ENCODE results near the gene MTFR1L. TPM values are rescaled to one million over a fixed set of nuclear protein-coding genes. Genes with fewer than 3 reads are reported as not detected.

MTFR1L gene
- total and polyA plus RNA-seq, 9 of the 15 experiments (the other 6 are each of a cell fraction or from before 2014, with no cell fraction given), result 41.4 to 98.5 (median 53.7) TPM

DNA sequence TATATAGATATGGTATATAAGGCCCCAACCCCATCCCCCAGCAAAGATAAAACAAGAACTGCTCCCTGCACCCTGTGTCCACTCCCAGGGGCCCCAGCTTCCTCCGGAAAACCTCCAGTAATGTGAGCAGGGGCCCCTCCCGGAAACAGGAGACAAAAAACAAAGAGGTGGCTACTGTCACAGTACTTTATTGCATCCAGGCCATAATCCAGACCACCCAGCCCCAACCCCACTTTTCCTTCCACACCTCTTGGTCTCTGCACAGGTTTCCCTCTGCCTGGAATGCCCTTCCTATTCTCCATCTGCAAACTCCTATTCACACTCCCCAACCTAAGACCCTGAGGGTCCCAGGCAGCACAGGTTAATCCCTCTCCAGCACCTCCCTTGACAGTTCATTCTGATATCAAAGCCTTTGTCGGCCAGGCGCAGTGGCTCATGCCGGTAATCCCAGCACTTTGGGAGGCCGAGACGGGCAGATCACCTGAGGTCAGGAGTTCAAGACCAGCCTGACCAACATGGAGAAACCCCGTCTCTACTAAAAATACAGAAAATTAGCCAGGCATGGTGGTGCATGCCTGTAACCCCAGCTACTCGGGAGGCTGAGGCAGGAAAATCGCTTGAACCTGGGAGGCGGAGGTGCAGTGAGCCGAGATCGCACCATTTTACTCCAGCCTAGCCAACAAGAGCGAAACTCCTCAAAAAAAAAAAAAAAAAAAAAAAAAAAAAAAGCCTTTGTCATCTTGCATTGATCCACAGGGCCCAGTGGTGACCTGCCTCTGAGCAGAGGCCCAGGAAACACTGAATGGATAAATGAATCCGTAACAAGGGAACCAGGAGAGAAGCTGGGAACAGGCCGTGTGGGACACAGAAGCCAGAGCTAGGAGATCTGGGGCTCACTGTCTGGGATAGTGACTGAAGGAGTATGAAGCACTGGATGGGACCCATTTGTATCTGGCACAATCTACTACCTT, 41.8 kb downstream of the MTFR1L start (continued):
- no peak for TF ChIP-seq MEF2A (IDR thresholded peaks at IDR 0.05; ENCODE audit: control insufficient read depth, low read depth, low read length)
- TF ChIP-seq, protein P1, sequence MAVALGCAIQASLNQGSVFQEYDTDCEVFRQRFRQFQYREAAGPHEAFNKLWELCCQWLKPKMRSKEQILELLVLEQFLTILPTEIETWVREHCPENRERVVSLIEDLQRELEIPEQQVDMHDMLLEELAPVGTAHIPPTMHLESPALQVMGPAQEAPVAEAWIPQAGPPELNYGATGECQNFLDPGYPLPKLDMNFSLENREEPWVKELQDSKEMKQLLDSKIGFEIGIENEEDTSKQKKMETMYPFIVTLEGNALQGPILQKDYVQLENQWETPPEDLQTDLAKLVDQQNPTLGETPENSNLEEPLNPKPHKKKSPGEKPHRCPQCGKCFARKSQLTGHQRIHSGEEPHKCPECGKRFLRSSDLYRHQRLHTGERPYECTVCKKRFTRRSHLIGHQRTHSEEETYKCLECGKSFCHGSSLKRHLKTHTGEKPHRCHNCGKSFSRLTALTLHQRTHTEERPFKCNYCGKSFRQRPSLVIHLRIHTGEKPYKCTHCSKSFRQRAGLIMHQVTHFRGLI (CRISPR knock-in tag; IDR thresholded peaks at IDR 0.05), result no peak
- TF ChIP-seq NFE2 (IDR thresholded peaks at IDR 0.05; ENCODE audit: low read depth), result no peak
- TF ChIP-seq, protein P2, sequence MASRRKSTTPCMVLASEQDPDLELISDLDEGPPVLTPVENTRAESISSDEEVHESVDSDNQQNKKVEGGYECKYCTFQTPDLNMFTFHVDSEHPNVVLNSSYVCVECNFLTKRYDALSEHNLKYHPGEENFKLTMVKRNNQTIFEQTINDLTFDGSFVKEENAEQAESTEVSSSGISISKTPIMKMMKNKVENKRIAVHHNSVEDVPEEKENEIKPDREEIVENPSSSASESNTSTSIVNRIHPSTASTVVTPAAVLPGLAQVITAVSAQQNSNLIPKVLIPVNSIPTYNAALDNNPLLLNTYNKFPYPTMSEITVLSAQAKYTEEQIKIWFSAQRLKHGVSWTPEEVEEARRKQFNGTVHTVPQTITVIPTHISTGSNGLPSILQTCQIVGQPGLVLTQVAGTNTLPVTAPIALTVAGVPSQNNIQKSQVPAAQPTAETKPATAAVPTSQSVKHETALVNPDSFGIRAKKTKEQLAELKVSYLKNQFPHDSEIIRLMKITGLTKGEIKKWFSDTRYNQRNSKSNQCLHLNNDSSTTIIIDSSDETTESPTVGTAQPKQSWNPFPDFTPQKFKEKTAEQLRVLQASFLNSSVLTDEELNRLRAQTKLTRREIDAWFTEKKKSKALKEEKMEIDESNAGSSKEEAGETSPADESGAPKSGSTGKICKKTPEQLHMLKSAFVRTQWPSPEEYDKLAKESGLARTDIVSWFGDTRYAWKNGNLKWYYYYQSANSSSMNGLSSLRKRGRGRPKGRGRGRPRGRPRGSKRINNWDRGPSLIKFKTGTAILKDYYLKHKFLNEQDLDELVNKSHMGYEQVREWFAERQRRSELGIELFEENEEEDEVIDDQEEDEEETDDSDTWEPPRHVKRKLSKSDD (conservative IDR thresholded peaks at IDR 0.05; ENCODE audit: low read length), result no peak
- no peak for TF ChIP-seq ASH1L (IDR thresholded peaks at IDR 0.05; ENCODE audit: borderline replicate concordance, low read depth, partially characterized antibody)
- TF ChIP-seq PRMT5 (CRISPR knock-in tag; IDR thresholded peaks at IDR 0.05), result no peak
- TF ChIP-seq, protein P3, sequence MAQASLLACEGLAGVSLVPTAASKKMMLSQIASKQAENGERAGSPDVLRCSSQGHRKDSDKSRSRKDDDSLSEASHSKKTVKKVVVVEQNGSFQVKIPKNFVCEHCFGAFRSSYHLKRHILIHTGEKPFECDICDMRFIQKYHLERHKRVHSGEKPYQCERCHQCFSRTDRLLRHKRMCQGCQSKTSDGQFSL (CRISPR knock-in tag; IDR thresholded peaks at IDR 0.05), result no peak
- TF ChIP-seq, protein P3 (tag; IDR thresholded peaks at IDR 0.05), result 0 out of 4 replicates have a peak, but pooled peaks of 1 of the 2 experiments have one; percentile 24
- peak; percentile 59 for TF ChIP-seq SMARCA5 (IDR thresholded peaks at IDR 0.05)
- no peak for TF ChIP-seq ZNF717 (CRISPR knock-in tag; IDR thresholded peaks at IDR 0.05)
- no peak for TF ChIP-seq DMBX1 (CRISPR knock-in tag; IDR thresholded peaks at IDR 0.05; ENCODE audit: borderline replicate concordance)
- no peak for TF ChIP-seq HEY1 (CRISPR knock-in tag; IDR thresholded peaks at IDR 0.05; ENCODE audit: borderline replicate concordance)
- no peak for TF ChIP-seq DNMT1 (IDR thresholded peaks at IDR 0.05)
- TF ChIP-seq ZFP30 (CRISPR knock-in tag; IDR thresholded peaks at IDR 0.05; ENCODE audit: borderline replicate concordance), result no peak
- peak; percentile 96 for TF ChIP-seq SMARCE1 (IDR thresholded peaks at IDR 0.05)
- no peak for TF ChIP-seq ERF (CRISPR knock-in tag; IDR thresholded peaks at IDR 0.05)
- TF ChIP-seq, protein P4, sequence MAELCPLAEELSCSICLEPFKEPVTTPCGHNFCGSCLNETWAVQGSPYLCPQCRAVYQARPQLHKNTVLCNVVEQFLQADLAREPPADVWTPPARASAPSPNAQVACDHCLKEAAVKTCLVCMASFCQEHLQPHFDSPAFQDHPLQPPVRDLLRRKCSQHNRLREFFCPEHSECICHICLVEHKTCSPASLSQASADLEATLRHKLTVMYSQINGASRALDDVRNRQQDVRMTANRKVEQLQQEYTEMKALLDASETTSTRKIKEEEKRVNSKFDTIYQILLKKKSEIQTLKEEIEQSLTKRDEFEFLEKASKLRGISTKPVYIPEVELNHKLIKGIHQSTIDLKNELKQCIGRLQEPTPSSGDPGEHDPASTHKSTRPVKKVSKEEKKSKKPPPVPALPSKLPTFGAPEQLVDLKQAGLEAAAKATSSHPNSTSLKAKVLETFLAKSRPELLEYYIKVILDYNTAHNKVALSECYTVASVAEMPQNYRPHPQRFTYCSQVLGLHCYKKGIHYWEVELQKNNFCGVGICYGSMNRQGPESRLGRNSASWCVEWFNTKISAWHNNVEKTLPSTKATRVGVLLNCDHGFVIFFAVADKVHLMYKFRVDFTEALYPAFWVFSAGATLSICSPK (IDR thresholded peaks at IDR 0.05; ENCODE audit: borderline replicate concordance), result no peak
- no peak for TF ChIP-seq EZH2 (IDR thresholded peaks at IDR 0.05; ENCODE audit: borderline replicate concordance, low read depth, low read length)
- TF ChIP-seq JUN (IDR thresholded peaks at IDR 0.05; ENCODE audit: borderline replicate concordance, low read depth, low read length), result no peak
- TF ChIP-seq JUN (CRISPR knock-in tag; IDR thresholded peaks at IDR 0.05; ENCODE audit: borderline replicate concordance), result no peak
- TF ChIP-seq ETV1 (tag; conservative IDR thresholded peaks at IDR 0.05; ENCODE audit: low read depth), result peak; percentile 96
